H1 (cell line): ENCODE results near the gene ZFAND3. TPM values are rescaled to one million over a fixed set of nuclear protein-coding genes. Genes with fewer than 3 reads are reported as not detected.

Experiments used
- CTCF ChIA-PET: fragments of 300-600 bp; sonication (Branson Sonifier 250); formaldehyde crosslinking; loops from one replicate; lab custom pipeline; 2021; ENCODE audit not compliant: partially characterized antibody; lab: Charles Lee
- POLR2A ChIA-PET: fragments of 300-600 bp; sonication (Branson Sonifier 250); formaldehyde crosslinking; loops from one replicate; lab custom pipeline; 2021; ENCODE audit warnings: inconsistent platforms; ENCODE audit not compliant: partially characterized antibody; lab: Charles Lee
- DNase-seq, 2 experiments: peaks; one replicate each; pipeline versions ENCODE4 v3.0.0 to v3.0.0-alpha.2; 2010 to 2022; ENCODE audit warnings: low spot score in 2 of 2, low read depth in 1 of 2, mixed read lengths in 1 of 2
- FAIRE-seq: peaks from 2 replicates; lab custom pipeline; 2011; peaks lifted over from hg19 to GRCh38; lab: Jason Lieb, UNC
- H2AFZ ChIP-seq: 2 replicates; pipeline ENCODE4 v1.8.1; 2012; ENCODE audit warnings: low read length, inconsistent platforms
- H2AK5ac ChIP-seq: 2 replicates; pipeline ENCODE4 v1.6.1; 2013; ENCODE audit warnings: low read depth, low read length
- H2BK120ac ChIP-seq: replicated peaks from 2 replicates; pipeline ENCODE3; 2013; ENCODE audit warnings: low read depth, low read length, inconsistent platforms
- H2BK12ac ChIP-seq: 2 replicates; pipeline ENCODE4 v1.6.1; 2013; ENCODE audit warnings: low read depth, low read length
- H2BK15ac ChIP-seq: 2 replicates; pipeline ENCODE4 v1.6.1; 2013; ENCODE audit warnings: low read length
- H2BK20ac ChIP-seq: 2 replicates; pipeline ENCODE4 v1.6.1; 2013; ENCODE audit warnings: low read length
- H2BK5ac ChIP-seq: 2 replicates; pipeline ENCODE4 v1.6.1; 2013; ENCODE audit warnings: low read depth, low read length
- H3K14ac ChIP-seq: 2 replicates; pipeline ENCODE4 v1.6.1; 2013; ENCODE audit warnings: inconsistent platforms; ENCODE audit not compliant: insufficient read length
- H3K18ac ChIP-seq: 2 replicates; pipeline ENCODE4 v1.6.1; 2013; ENCODE audit warnings: low read length; ENCODE audit errors: extremely low read depth
- H3K23ac ChIP-seq: 2 replicates; pipeline ENCODE4 v1.6.1; 2013; ENCODE audit warnings: inconsistent platforms; ENCODE audit not compliant: insufficient read length
- H3K23me2 ChIP-seq: 2 replicates; pipeline ENCODE4 v1.6.1; 2013; ENCODE audit warnings: low read depth, low read length
- H3K27ac ChIP-seq: 2 replicates; pipeline ENCODE4 v1.6.1; 2011; ENCODE audit warnings: low read depth, low read length, inconsistent platforms
- H3K27me3 ChIP-seq, 4 experiments: replicated peaks in 1 of 4; 1 replicate in 1 of 4; 2 replicates in 3 of 4; pipeline versions ENCODE4 v1.6.1 to v1.8.1; 2011 to 2013; ENCODE audit warnings: low read length in 3 of 4, mild to moderate bottlenecking in 3 of 4, inconsistent platforms in 2 of 4, mixed read lengths in 2 of 4, moderate library complexity in 1 of 4; ENCODE audit not compliant: control insufficient read depth in 3 of 4, insufficient read depth in 3 of 4; ENCODE audit errors: extremely low read depth in 1 of 4
- H3K36me3 ChIP-seq, 4 experiments: 2 replicates each; pipeline versions ENCODE4 v1.6.1 to v1.8.1; 2011 to 2013; ENCODE audit warnings: mild to moderate bottlenecking in 4 of 4, low read length in 3 of 4, moderate library complexity in 2 of 4, control low read depth in 1 of 4, inconsistent platforms in 1 of 4; ENCODE audit not compliant: insufficient read depth in 4 of 4, control insufficient read depth in 2 of 4
- H3K4ac ChIP-seq: replicated peaks from 2 replicates; pipeline ENCODE3; 2013; ENCODE audit warnings: low read length, low read depth, mixed read lengths, inconsistent platforms; ENCODE audit not compliant: insufficient read length
- H3K4me1 ChIP-seq, 4 experiments: replicated peaks in 1 of 4; 1 replicate in 1 of 4; 2 replicates in 3 of 4; pipeline versions ENCODE4 v1.6.1 to v1.8.1; 2011 to 2013; ENCODE audit warnings: low read length in 3 of 4, inconsistent platforms in 2 of 4, mixed read lengths in 1 of 4; ENCODE audit not compliant: insufficient read depth in 4 of 4, control insufficient read depth in 3 of 4
- H3K4me2 ChIP-seq, 2 experiments: 2 replicates each; pipeline versions ENCODE4 v1.6.1 to v1.8.1; 2011 to 2013; ENCODE audit warnings: low read depth in 2 of 2, low read length in 2 of 2, control low read depth in 1 of 2, inconsistent platforms in 1 of 2, mild to moderate bottlenecking in 1 of 2; ENCODE audit not compliant: insufficient read depth in 1 of 2
- H3K4me3 ChIP-seq, 4 experiments: fragments of 200-600, 300-600 bp in 1 of 4; sonication (generic), shearing (Covaris generic), sonication (Bioruptor Twin) in 1 of 4; 2 replicates each; pipeline versions ENCODE4 v1.5.1 to v1.8.1; 2011 to 2016; ENCODE audit warnings: low read length in 4 of 4, low read depth in 3 of 4, control low read depth in 2 of 4, inconsistent platforms in 2 of 4, mild to moderate bottlenecking in 2 of 4, mixed read lengths in 1 of 4, moderate library complexity in 1 of 4; ENCODE audit not compliant: insufficient read depth in 2 of 4; ENCODE audit errors: extremely low read depth in 1 of 4
- H3K56ac ChIP-seq: replicated peaks from 2 replicates; pipeline ENCODE3; 2013; ENCODE audit warnings: low read depth, mild to moderate bottlenecking, mixed read lengths, low read length, inconsistent platforms; ENCODE audit not compliant: insufficient read length
- H3K79me1 ChIP-seq: 2 replicates; pipeline ENCODE4 v1.6.1; 2013; ENCODE audit warnings: low read depth, low read length, control low read depth
- H3K79me2 ChIP-seq, 2 experiments: 2 replicates each; pipeline versions ENCODE4 v1.6.1 to v1.8.1; 2012 to 2013; ENCODE audit warnings: low read length in 2 of 2, mild to moderate bottlenecking in 2 of 2, inconsistent platforms in 1 of 2; ENCODE audit not compliant: insufficient read depth in 2 of 2, control insufficient read depth in 1 of 2
- H3K9ac ChIP-seq, 4 experiments: replicated peaks in 1 of 4; 1 replicate in 1 of 4; 2 replicates in 3 of 4; pipeline versions ENCODE4 v1.6.1 to v1.8.1; 2011 to 2013; ENCODE audit warnings: low read depth in 3 of 4, low read length in 3 of 4, control low read depth in 2 of 4, mild to moderate bottlenecking in 2 of 4, moderate library complexity in 2 of 4, inconsistent platforms in 1 of 4; ENCODE audit errors: extremely low read depth in 1 of 4
- H3K9me3 ChIP-seq, 2 experiments: 2 replicates each; pipeline versions ENCODE4 v1.6.1 to v1.8.1; 2012 to 2013; ENCODE audit warnings: mild to moderate bottlenecking in 2 of 2, moderate library complexity in 2 of 2, control low read depth in 1 of 2, inconsistent platforms in 1 of 2, low read depth in 1 of 2, low read length in 1 of 2, mixed read lengths in 1 of 2; ENCODE audit not compliant: insufficient read depth in 2 of 2
- H4K20me1 ChIP-seq, 2 experiments: replicated peaks in 1 of 2; 2 replicates each; pipeline versions ENCODE3 to v1.8.1; 2011 to 2013; ENCODE audit warnings: inconsistent platforms in 2 of 2, low read length in 2 of 2, mild to moderate bottlenecking in 1 of 2; ENCODE audit not compliant: insufficient read depth in 2 of 2, control insufficient read depth in 1 of 2
- H4K5ac ChIP-seq: 2 replicates; pipeline ENCODE4 v1.6.1; 2013; ENCODE audit warnings: low read length, low read depth, mixed read lengths, inconsistent platforms; ENCODE audit not compliant: insufficient read length
- H4K8ac ChIP-seq: 2 replicates; pipeline ENCODE4 v1.8.0; 2013; ENCODE audit warnings: mild to moderate bottlenecking, moderate library complexity, low read length, inconsistent platforms; ENCODE audit not compliant: insufficient read depth; ENCODE audit errors: extremely low read depth
- H4K91ac ChIP-seq: replicated peaks from 2 replicates; pipeline ENCODE3; 2013; ENCODE audit warnings: low read length, mixed read lengths, inconsistent platforms; ENCODE audit not compliant: insufficient read length
- BRCA1 ChIP-seq: IDR thresholded peaks from 2 replicates; pipeline ENCODE4 v1.6.1; 2012; ENCODE audit warnings: low read depth, low read length, improper control_type of control experiment
- POU5F1 ChIP-seq: IDR thresholded peaks from 2 replicates; pipeline ENCODE4 v1.6.1; 2011; ENCODE audit warnings: low read depth, mild to moderate bottlenecking, low read length, moderate library complexity
- RXRA ChIP-seq: IDR thresholded peaks from 2 replicates; pipeline ENCODE4 v1.6.1; 2011; ENCODE audit warnings: low read depth, mild to moderate bottlenecking, low read length, moderate library complexity; ENCODE audit not compliant: insufficient read depth
- SIN3A ChIP-seq, 2 experiments: IDR thresholded peaks in 1 of 2; conservative IDR thresholded peaks in 1 of 2; 2 replicates each; pipeline ENCODE4 v1.6.1; 2011 to 2012; ENCODE audit warnings: low read length in 2 of 2, improper control_type of control experiment in 1 of 2, low read depth in 1 of 2, mild to moderate bottlenecking in 1 of 2
- SIX5 ChIP-seq: IDR thresholded peaks from 2 replicates; pipeline ENCODE4 v1.6.1; 2011; ENCODE audit warnings: mild to moderate bottlenecking, low read depth, low read length
- SUZ12 ChIP-seq: fragments of 200-600 bp; sonication (generic); IDR thresholded peaks from 2 replicates; pipeline ENCODE4 v1.6.1; 2012; ENCODE audit warnings: mild to moderate bottlenecking, inconsistent platforms, low read length, moderate library complexity, mixed read lengths
- TAF1 ChIP-seq: IDR thresholded peaks from 2 replicates; pipeline ENCODE4 v1.6.1; 2011; ENCODE audit warnings: mild to moderate bottlenecking, low read depth, low read length
- WGBS, 2 experiments: shearing (Covaris generic) in 1 of 2; methylation state at CpG; one replicate each; pipeline versions ENCODE4 v1.1.6 to v1.1.7; 2013 to 2015; ENCODE audit warnings: low lambda C conversion rate in 2 of 2, mixed read lengths in 2 of 2, inconsistent platforms in 1 of 2, low coverage in 1 of 2, missing lambda C conversion rate in 1 of 2; ENCODE audit not compliant: insufficient replicate concordance in 2 of 2, insufficient coverage in 1 of 2, insufficient read length in 1 of 2; ENCODE audit errors: extremely low coverage in 1 of 2, missing lambda C conversion rate in 1 of 2; 5-methylcytosine and 5-hydroxymethylcytosine counted together
- polyA plus RNA-seq, 7 experiments: library from polyadenylated mRNA; depleted of rRNA in 3 of 7; stranded (reverse) in 5 of 7; unstranded in 2 of 7; fragments of >200 nt in 5 of 7; fragments of 200-250 nt in 2 of 7; gene quantifications; 1 replicate in 5 of 7; 2 replicates in 1 of 7; 4 replicates in 1 of 7; pipeline versions ENCODE4 v1.2.1 to v1.2.3, GENCODE V29; 2011 to 2013; ENCODE audit warnings: missing spikeins in 2 of 7, mixed read lengths in 2 of 7
- total RNA-seq: library from RNA; stranded (reverse); fragmentation: NEBNext Ultra II Directional; extraction: Animal tissue kit (Norgen Biotek cat#: 25700); gene quantifications from 2 replicates; pipeline ENCODE4 v1.2.1, GENCODE V29; 2021
- TF ChIP-seq, protein P1 (sequence below): IDR thresholded peaks from 2 replicates; pipeline ENCODE4 v1.6.1; 2012; ENCODE audit warnings: low read length, inconsistent platforms
- TF ChIP-seq, protein P2 (sequence below): IDR thresholded peaks from 2 replicates; pipeline ENCODE4 v1.6.1; 2012; ENCODE audit warnings: inconsistent platforms
- TF ChIP-seq, protein P3 (sequence below): IDR thresholded peaks from 2 replicates; pipeline ENCODE4 v1.6.1; 2011; ENCODE audit warnings: low read depth, mild to moderate bottlenecking, low read length; ENCODE audit not compliant: insufficient read depth

The ZFAND3 gene
- total and polyA plus RNA-seq, 2 of the 8 experiments (the other 6 are each of a cell fraction or from before 2014, with no cell fraction given), result 13.0 to 51.3 TPM

DNA sequence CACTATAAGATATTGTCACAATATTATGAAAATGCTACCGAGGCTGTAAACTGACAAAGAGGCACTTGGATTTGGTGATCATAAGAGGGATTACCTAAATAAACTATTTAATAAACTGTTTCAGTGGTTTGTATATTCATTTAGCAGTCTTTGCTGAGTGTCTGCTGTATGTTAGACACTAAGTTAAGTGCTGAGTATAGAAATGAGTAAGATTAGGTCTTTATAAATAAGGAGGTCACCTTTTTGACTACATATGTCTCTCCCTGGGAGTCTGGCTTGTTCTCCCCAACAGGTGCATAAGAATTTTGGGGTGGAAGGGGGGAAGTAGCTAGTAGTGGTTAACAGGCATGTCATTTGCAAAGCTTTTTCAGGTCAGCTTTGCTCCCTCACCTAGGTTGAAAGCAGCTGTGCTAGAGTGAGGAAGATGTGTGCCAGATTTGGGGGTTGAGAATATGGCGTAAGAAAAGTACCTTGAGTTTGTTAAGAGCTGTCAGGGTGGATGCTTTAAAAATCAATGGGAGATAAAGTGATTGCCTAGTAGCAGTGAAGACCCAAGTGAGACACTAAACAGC lies 246.3 kb downstream of the ZFAND3 start:
- no peak overlapping the region for H2BK15ac ChIP-seq
- H3K27me3 ChIP-seq, result no peaks in the 10 kb centered on the region
- H3K9me3 ChIP-seq, result no peaks in the 10 kb centered on the region
- no peak overlapping the region for H3K18ac ChIP-seq
- DNase-seq, result no peak
- H3K4me1 ChIP-seq, result 0 out of 7 replicates have a peak, but pooled peaks cover 0 to 2% (median 0%) of the 10 kb centered on the region in 4 experiments
- no peak overlapping the region for H4K8ac ChIP-seq
- no peak overlapping the region for H3K56ac ChIP-seq
- H3K36me3 ChIP-seq, result peaks cover 5 to 14% (median 13%) of the 10 kb centered on the region in 4 experiments; a peak in 7 of 8 replicates
- no peak overlapping the region for H3K23ac ChIP-seq
- H3K14ac ChIP-seq, result no peak overlapping the region
- no peak overlapping the region for H2AK5ac ChIP-seq
- no peak overlapping the region for H2BK120ac ChIP-seq
- no peak overlapping the region for H2BK12ac ChIP-seq
- no peak overlapping the region for H3K27ac ChIP-seq
- ChIA-PET CTCF (interaction anchor here (1.6 kb wide), 1 partner anchor 31 kb away, joined by 5 read pairs; no protein-coding TSS in a partner anchor), POLR2A (no interaction called here)
- H3K79me1 ChIP-seq, result no peaks in the 10 kb centered on the region
- H3K9ac ChIP-seq, result no peak overlapping the region
- peaks cover 0 to 2% of the 10 kb centered on the region in 2 experiments for H4K20me1 ChIP-seq
- H2BK5ac ChIP-seq, result no peak overlapping the region
- H3K79me2 ChIP-seq, result no peaks in the 10 kb centered on the region
- FAIRE-seq, result no peak
- H4K91ac ChIP-seq, result no peak overlapping the region
- H4K5ac ChIP-seq, result no peak overlapping the region
- 88% methylated on average over 2 of the region's 2 CpGs; no CpG with 5 or more reads in 1 of the 2 experiments for WGBS, 2 experiments
- no peak overlapping the region for H2BK20ac ChIP-seq
- H2AFZ ChIP-seq, result no peak overlapping the region
- no peaks in the 10 kb centered on the region for H3K23me2 ChIP-seq
- H3K4ac ChIP-seq, result no peak overlapping the region
- no peak overlapping the region for H3K4me2 ChIP-seq
- H3K4me3 ChIP-seq, result no peak overlapping the region
- TF ChIP-seq SUZ12, result no peak
- no peak for TF ChIP-seq TAF1
- TF ChIP-seq, protein P1, sequence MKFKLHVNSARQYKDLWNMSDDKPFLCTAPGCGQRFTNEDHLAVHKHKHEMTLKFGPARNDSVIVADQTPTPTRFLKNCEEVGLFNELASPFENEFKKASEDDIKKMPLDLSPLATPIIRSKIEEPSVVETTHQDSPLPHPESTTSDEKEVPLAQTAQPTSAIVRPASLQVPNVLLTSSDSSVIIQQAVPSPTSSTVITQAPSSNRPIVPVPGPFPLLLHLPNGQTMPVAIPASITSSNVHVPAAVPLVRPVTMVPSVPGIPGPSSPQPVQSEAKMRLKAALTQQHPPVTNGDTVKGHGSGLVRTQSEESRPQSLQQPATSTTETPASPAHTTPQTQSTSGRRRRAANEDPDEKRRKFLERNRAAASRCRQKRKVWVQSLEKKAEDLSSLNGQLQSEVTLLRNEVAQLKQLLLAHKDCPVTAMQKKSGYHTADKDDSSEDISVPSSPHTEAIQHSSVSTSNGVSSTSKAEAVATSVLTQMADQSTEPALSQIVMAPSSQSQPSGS, result no peak
- TF ChIP-seq RXRA, result no peak
- TF ChIP-seq, protein P2, sequence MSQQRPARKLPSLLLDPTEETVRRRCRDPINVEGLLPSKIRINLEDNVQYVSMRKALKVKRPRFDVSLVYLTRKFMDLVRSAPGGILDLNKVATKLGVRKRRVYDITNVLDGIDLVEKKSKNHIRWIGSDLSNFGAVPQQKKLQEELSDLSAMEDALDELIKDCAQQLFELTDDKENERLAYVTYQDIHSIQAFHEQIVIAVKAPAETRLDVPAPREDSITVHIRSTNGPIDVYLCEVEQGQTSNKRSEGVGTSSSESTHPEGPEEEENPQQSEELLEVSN, result no peak
- TF ChIP-seq, protein P3, sequence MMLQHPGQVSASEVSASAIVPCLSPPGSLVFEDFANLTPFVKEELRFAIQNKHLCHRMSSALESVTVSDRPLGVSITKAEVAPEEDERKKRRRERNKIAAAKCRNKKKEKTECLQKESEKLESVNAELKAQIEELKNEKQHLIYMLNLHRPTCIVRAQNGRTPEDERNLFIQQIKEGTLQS, result no peak
- TF ChIP-seq SIX5, result no peak
- no peak for TF ChIP-seq POU5F1
- TF ChIP-seq SIN3A (conservative IDR thresholded peaks at IDR 0.05 in 1 of 2, IDR thresholded peaks at IDR 0.05 in 1 of 2; ENCODE audit: low read depth in 1 of 2, low read length in 2 of 2), result no peak
- TF ChIP-seq BRCA1, result no peak
